ENCODE measurements around the gene TK1.

Gene TK1

GRCh38 chr17:78219396-78220150 lies 32.7 kb upstream of the TK1 start:
- no peak for DNase-seq

- DNase-seq, result no peak
Measured at GRCh38 chr17:78214706-78215061, 27.8 kb upstream of the TK1 start.

GRCh38 chr17:78214016-78214705 lies 27.3 kb upstream of the TK1 start, which contains the start of gene BIRC5:
BIRC5 (plus strand) TSS chr17:78214253; CDS start chr17:78214317, 64 bp downstream.
- DNase-seq, result peak in 13 of 14 donors; percentile 35 to 88 (median 64)

DNA sequence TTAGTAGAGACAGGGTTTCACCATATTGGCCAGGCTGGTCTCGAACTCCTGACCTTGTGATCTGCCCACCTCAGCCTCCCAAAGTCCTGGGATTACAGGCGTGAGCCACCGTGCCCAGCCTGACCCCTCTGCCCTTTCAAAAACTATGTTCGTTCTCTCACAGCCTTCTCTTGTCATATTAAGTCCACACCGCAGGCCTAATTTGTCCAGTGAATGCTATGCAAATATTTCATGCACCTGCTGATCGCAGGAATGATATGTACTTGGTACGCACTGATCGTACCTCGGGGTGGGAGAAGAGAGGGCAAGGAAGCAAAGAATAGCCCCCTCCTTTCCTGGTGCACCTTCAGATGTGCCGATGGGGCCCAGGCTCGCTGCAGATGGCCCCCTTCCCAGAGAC lies 24.2 kb upstream of the TK1 start:
- no peak for DNase-seq

DNA sequence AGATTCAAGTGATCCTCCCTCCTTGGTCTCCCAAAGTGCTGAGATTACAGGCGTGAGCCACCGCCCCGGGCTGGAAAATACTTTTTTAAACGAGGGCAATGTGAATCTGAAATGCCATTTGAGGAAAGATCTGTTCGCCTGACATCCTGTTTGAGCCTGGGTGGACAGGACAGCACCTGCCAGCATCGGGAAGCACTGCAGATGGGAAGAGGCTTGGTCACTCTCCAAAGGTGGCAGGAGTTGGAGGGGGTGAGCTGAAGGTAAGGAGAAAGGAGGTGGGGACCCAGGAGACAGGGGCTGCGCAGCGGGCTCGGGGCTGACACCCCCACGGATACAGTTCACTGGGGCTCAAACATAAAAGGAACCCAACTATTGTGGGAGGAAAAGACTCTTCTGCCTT lies 23.3 kb upstream of the TK1 start:
- peak in 1 of 14 donors; percentile 46 for DNase-seq

GRCh38 chr17:78208486-78208885 lies 21.6 kb upstream of the TK1 start:
- DNase-seq, result no peak

GRCh38 chr17:78206298-78206697 lies 19.4 kb upstream of the TK1 start:
- DNase-seq, result no peak

- no peak for DNase-seq
Measured at GRCh38 chr17:78205124-78205775, 18.4 kb upstream of the TK1 start.

GRCh38 chr17:78204387-78205123 lies 17.7 kb upstream of the TK1 start:
- no peak for DNase-seq

GRCh38 chr17:78202666-78203065 lies 15.8 kb upstream of the TK1 start:
- DNase-seq, result no peak

DNA sequence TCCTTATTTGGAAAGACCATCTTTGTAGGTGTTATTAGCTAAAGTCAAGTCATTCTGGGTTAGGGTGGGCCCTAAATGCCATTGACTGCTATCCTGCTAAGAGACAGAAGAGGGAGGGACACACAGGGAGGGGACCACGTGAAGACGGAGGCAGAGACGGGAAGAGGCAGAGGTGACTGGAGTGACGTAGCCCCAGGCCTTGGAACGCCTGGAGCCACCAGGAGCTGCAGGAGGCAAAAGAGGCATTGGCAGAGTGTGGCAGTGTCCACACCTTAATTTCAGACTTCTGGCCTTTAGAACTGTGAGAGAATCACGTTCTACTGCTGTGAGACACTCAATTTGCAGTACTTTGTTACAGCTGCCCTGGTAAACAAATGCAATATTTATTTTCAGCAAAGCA lies 13.6 kb upstream of the TK1 start:
- DNase-seq, result no peak

GRCh38 chr17:78197147-78197832 lies 10.4 kb upstream of the TK1 start:
- peak in 8 of 14 donors; percentile 15 to 88 (median 36) for DNase-seq

GRCh38 chr17:78196716-78197115 lies 9.9 kb upstream of the TK1 start:
- DNase-seq, result no peak

DNA sequence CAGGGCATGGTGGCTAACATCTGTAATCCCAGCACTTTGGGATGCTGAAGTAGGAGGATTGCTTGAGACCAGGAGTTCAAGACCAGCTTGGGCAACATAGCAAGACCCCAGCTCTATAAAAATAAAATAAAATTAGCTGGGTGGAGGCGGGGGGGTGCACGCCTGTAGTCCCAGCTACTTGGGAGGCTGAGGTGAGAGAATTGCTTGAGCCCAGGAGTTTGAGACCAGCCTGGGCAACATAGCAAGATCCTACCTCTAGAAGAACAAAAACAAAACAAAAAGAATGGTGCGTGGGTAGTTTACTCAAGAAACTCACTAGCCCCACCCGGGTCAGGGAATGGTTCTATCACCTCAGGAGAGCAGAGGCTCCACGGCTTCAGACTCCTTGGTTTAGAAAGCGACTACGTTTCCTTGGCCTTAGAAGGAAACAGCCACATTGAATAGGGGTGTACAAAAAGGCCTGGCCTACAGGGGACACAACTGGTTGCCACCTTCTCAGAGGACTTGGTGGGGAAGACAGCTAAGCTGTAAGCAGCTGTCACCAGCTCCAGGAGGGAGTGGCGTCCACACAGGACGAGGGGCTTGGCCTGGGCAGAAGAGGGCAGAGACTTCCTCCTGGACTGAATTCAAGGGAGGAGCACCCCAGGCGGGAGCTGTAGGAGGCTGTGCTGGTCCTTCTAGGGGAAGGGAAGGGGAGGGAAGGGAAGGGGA lies 716 bp downstream of the TK1 start:
- DNase-seq, result no peak

DNA sequence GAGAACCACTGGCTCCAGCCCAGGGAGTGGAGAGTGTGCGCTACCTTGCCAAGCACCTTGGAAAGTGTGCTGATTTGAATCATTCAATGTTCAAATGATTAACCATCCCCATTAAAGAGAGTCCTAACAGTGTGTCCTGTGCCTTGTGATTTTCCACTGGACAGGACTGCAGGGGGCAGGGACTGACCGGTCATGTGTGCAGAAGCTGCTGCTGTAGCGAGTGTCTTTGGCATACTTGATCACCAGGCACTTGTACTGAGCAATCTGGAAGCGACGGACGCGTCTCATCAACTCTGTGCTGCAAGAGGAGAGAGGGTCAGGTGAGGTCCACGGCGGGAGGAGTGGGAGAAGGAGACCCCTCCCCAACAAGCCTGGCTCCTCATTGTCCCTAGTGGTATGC lies 2.0 kb downstream of the TK1 start:
- peak in 1 of 14 donors; percentile 35 for DNase-seq

GRCh38 chr17:78184351-78184750 lies 2.5 kb downstream of the TK1 start:
- DNase-seq, result no peak

DNA sequence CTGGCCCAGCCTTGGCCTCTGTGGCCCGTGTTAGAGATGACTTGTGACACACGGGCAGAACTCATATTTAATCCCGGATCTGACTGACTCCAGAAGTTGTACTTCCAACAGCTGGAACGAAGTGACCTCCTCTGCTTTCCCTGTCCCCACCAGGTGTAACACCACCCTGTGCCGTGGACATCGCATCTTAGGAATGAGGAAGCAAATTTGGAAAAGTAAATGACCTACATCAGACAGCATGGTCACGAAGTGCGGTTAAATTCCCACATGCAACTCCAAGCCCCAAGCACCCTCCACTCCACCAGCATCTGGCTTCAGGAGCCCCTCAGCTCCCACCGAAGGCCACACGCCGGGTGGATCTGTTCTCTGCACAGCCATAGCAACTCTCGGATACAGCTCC lies 2.9 kb downstream of the TK1 start:
- DNase-seq, result no peak

- DNase-seq, result no peak
Measured at GRCh38 chr17:78182504-78182903, 4.3 kb downstream of the TK1 start.

DNA sequence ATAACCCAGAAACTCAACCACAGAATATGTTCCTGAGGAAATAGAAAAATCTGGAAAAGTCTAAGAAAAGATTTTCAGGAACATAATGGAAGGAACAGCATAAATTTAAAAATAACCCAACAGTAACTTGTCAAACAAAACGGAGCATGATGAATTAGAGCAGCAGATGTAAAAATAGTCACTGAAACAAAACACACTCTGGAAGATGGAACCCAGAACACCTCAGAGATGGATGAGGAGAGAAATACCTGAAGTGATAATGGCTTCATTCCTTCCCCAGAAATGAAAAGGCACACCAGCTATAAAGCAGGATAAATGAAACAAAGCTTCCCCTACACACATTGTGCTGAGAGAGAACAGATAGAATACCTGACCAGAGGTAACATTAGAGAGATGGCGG lies 6.3 kb downstream of the TK1 start:
- DNase-seq, result no peak

DNA sequence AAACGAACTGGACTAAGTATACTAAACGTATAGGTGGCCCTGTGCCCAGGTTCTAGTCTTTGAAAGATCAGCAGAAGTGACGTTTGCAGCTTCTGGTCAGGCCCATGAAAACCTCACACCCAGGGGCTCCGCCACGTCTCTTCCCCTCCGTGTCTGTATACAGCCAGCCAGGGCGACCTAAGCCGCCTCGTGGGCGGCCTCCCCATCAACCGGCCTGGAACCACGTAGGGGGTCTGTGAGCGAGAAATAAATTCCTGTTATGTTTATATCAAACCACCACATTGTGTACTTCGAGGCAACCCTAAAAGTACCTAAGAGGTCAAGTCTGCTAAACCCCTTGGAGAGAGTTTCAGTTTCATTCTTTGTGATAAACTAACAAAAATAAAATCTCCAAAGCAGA lies 6.8 kb downstream of the TK1 start:
- no peak for DNase-seq

DNA sequence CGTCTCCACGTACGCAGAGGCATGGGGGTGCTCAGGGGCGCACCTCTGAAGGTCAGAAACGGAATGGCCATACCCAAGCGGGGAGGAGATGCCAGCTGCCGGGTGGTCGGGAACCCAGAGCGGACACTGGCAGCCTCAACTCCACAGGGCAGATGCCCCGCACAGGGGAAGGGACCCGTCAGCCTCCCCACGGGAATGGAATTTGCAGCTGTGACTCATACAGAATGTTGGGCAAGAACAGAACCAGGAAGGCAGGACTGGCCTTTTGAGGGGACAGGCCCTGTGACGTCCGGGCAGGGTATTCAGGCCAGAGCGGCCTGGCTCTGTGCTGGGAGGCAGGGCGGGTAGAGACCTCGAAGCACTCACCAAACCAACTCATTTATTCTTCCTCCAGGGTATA lies 7.5 kb downstream of the TK1 start:
- DNase-seq, result peak in 1 of 14 donors; percentile 34

All from C1 segment of cervical spinal cord (tissue), 14 donors.